ENCODE results near the gene LCE2C.
"Not testable (repeated sequence)": the region's sequence is repeated elsewhere in the genome, so short reads cannot be mapped to it uniquely, and the experiment has no call there.

The LCE2C gene, protein sequence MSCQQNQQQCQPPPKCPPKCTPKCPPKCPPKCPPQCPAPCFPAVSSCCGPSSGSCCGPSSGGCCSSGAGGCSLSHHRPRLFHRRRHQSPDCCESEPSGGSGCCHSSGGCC

GRCh38 chr1:152674983-152675382, at the start of gene LCE2C:
TSS of gene LCE2C (plus strand) at chr1:152675279. CDS start at chr1:152676016, 737 bp downstream.
- not testable (repeated sequence) for DNase-seq (ENCODE audit: low read depth in 1 of 2, low spot score in 1 of 2)

- DNase-seq (ENCODE audit: low read depth in 1 of 2, low spot score in 1 of 2), result no peak
Observed at GRCh38 chr1:152626744-152627143, 48.3 kb upstream of the LCE2C start.

- DNase-seq (ENCODE audit: low read depth in 1 of 2, low spot score in 1 of 2), result no peak
Observed at GRCh38 chr1:152630596-152630995, 44.5 kb upstream of the LCE2C start.

DNA sequence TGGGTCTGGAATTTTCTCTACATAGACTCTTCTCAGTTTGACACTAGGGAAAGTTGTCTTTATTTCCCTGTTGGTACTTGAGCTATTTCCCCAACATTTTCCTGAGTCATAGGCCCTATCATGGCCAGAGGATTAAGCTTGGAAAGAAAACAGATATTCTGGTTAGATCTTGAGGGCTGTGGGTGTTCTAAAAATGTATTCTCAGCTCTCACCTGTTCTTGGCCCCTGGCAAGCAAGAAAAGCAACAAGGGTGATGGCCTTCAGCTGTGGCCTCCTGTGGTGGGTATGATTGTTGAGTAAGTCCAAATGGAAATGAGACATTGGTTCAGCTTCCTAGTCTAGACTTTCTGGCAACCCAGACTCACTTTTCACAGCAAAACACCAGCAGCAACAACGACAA, 34.7 kb upstream of the LCE2C start:
- DNase-seq (ENCODE audit: low read depth in 1 of 2, low spot score in 1 of 2), result no peak

GRCh38 chr1:152643945-152644344, 31.1 kb upstream of the LCE2C start:
- DNase-seq (ENCODE audit: low read depth in 1 of 2, low spot score in 1 of 2), result no peak

- DNase-seq (ENCODE audit: low read depth in 1 of 2, low spot score in 1 of 2), result no peak
Observed at GRCh38 chr1:152645146-152645545, 29.9 kb upstream of the LCE2C start.

DNA sequence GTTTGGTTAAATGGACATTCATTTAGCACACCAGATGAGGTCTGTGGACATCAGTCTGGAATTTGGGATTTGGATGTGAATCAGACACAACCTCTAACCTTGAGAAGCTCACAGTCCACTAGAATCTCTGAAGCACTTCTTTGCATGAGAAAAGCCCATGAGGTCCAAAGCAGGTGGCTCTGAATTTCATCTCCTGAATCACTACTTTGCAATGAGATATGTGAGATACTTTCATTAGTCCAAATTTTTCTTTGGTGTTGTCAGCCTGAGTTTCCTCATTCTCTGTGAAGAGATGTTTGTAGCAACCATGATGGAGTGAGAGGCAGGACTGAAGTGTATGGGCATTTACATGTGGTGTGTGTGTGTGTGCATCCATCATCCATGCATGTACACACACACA, 28.4 kb upstream of the LCE2C start:
- DNase-seq (ENCODE audit: low read depth in 1 of 2, low spot score in 1 of 2), result no peak

DNA sequence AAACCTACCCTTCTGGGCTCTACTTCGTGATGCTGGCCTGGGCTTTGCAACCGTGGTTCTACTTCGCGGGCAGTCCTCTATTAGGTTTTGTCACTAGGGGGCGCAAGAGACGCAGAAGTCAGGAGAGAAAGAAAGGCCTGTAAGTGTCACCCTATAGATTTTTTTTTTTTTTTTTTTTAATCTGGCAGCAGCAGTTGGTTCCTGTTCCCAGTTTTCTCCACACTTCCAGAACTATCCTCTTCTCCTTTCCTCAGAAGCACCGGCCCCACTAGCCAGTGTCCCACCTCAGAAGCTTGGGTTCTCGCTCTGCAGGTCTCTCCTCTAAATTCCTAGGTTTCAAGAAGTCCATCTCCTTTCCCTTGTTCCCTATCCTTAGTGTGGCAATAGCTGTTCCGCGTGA, 21.0 kb upstream of the LCE2C start:
- DNase-seq (ENCODE audit: low read depth in 1 of 2, low spot score in 1 of 2), result no peak

DNA sequence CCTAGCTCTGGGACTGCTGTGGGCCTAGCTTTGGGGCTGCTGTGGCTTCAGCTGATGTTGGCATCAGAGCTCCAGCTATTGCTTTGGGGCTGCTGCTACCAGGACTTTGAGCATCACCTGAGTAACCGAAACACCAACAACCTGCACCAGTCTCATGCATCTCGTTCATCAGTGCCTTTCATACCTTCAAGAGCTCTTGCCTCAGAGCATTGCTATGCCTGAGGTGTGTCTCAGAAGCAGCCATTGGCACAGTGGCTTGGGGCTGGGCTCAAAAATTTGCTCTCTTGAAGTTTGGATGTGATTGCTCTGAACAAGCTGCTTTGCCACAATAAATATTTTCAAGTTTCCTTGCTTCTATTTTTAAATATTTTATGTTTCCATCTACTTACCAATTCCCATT, 18.6 kb upstream of the LCE2C start:
- DNase-seq (ENCODE audit: low read depth in 1 of 2, low spot score in 1 of 2), result no peak

- no peak for DNase-seq (ENCODE audit: low read depth in 1 of 2, low spot score in 1 of 2)
Observed at GRCh38 chr1:152657677-152658076, 17.4 kb upstream of the LCE2C start.

DNA sequence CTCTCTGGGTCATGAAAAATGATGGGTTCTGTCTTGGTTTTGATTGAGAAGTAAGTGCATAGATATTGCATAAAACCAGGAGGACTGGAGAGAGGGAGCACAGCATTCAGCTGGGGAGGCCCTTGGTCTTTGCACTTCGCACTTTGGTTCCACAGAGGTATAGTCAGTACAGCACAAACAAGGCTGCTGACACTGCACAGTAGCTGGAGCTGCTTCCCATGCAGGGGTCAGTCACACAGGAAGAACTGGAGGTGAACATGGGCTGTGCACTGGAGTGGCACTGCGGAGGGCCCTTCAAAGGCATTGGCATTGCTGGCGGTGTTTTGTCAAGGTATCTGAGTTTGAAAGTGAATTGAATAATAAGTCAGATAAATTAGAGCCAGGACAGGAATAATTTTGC, 16.4 kb upstream of the LCE2C start:
- DNase-seq (ENCODE audit: low read depth in 1 of 2, low spot score in 1 of 2), result no peak

DNA sequence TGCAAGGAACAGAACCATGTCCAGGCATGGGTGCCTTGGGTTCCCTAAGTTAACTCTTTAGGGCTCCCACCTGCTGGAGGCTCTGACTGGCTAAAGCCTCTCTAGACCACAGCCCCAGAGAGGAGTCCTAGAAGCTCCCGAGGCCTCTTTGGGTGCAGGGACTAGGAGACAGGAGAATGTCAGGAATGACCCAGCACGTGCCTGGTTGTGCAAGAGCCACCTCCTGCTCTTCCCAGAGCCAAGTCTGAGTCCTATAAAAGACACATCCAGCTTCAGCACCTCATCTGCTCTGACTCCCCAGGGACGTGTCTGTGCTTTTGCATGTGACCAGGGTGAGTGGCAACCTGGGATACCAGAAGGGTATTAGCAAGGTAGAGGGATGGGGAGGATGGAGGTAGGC, 12.0 kb upstream of the LCE2C start, which contains the start of gene LCE2D:
Gene LCE2D (plus strand): TSS at position 283 of the 400 bp plus-strand sequence. CDS start 726 bp downstream, outside the sequence.
- no peak for DNase-seq (ENCODE audit: low read depth in 1 of 2, low spot score in 1 of 2)

DNA sequence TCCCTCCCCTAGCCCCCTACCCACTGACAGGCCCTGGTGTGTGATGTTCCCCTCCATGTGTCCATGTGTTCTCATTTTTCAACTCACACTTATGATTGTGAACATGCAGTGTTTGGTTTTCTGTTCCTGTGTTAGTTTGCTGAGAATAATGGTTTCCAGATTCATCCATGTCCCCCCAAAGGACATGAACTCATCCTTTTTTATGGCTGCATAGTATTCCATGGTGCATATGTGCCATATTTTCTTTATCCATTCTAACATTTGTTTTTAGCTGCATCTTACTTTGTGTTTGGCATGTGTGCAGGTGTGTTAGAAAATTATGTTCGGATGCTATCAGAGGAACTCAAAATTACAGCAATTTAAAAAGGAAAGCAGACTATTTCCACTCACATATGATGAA, 8.9 kb upstream of the LCE2C start:
- not testable (repeated sequence) for DNase-seq (ENCODE audit: low read depth in 1 of 2, low spot score in 1 of 2)

GRCh38 chr1:152667648-152668047, 7.4 kb upstream of the LCE2C start:
- DNase-seq (ENCODE audit: low read depth in 1 of 2, low spot score in 1 of 2), result no peak

DNA sequence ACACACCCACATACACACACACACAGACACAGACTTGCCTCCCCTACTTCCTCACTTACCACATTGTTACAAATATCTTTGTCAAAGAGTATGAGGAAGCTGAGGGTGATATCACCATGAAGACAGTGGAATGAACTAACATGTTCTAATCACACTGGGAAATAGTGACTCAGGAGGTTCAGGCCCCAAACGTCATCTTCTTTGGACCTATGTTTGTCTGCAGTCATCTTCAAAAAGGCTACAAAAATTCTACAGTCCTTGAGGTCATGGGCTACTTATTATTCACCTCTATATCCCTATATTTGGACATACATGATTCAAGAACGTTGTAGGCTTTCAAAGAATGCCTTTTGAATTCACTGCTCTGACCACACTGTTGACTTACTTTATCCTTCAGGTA, 2.1 kb upstream of the LCE2C start:
- no peak for DNase-seq (ENCODE audit: low read depth in 1 of 2, low spot score in 1 of 2)

- no peak for DNase-seq (ENCODE audit: low read depth in 1 of 2, low spot score in 1 of 2)
Observed at GRCh38 chr1:152679459-152679858, 4.4 kb downstream of the LCE2C start.

- DNase-seq (ENCODE audit: low read depth in 1 of 2, low spot score in 1 of 2), result no peak
Observed at GRCh38 chr1:152681616-152682015, 6.5 kb downstream of the LCE2C start.

DNA sequence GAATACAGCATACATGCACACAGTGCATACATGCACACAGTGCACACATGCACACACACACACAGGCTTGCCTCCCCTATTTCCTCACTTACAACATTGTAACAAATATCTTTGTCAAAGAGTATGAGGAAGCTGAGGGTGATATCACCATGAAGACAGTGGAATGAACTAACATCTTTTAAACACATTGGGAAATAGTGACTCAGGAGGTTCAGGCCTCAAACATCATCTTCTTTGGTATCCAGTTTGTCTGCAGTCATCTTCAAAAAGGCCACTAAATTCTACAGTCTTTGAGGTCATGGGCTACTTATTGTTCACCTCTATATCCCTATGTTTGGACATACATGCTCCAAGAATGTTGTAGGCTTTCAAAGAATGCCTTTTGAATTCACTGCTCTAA, 8.8 kb downstream of the LCE2C start:
- DNase-seq (ENCODE audit: low read depth in 1 of 2, low spot score in 1 of 2), result no peak

DNA sequence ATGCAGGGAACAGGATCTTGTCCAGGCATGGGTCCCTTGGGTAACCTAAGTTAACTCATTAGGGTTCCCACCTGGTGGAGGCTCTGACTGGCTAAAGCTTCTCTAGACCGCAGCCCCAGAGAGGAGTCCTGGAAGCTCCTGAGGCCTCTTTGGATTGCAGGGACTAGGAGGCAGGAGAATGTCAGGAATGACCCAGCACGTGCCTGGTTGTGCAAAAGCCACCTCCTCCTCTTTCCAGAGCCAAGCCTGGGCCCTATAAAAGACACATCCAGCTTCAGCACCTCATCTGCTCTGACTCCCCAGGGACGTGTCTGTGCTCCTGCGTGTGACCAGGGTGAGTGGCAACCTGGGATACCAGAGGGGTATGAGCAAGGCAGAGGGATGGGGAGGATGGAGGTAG, 10.7 kb downstream of the LCE2C start, which contains the start of gene LCE2B:
Gene LCE2B (plus strand): TSS at position 301 of the 400 bp plus-strand sequence. CDS start 721 bp downstream, outside the sequence.
- DNase-seq (ENCODE audit: low read depth in 1 of 2, low spot score in 1 of 2), result not testable (repeated sequence)

DNA sequence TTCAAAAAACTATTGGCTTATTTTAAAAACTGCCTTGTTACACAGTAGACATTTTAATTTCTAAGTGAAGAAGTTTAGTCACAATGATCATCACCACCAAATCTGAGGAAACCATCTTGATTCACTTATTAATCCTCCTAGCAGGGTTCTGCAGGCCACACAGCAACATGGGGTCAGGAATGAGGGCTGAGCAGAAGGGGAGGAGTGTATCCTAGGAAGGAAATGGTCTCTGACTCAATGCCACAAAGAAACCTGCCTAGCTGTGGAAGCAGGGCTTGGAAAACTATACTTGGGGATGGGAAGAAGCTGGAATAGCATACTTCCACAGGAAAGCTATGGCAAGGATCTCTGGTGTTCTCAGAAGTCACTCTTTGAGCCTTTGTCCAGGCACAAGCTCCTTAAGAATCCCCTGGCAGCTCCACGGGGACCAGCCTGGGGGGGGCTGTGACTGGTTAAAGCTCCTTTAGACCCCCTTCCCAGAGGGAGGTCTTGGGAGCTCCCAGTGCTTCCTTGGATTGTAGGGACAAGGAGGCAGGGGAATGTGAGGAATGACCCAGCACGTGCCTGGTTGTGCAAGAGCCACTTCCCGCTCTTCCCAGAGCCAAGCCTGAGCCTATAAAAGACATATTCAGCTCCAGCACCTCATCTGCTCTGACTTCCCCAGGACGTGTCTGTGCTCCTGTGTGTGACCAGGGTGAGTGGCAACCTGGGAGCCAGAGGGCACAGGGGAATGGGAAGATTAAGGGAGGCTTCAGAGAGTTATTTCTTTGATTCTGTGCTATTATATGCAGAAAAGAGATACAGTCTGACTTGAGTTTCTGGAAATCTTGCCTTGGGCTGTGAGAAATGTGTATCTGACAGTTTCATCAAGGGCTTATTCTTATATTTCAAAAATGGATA, 22.9 kb downstream of the LCE2C start, which contains the start of gene LCE2A:
Gene LCE2A (plus strand): TSS at position 645 of the 900 bp plus-strand sequence. CDS start 557 bp downstream, outside the sequence.
- no peak for DNase-seq (ENCODE audit: low read depth in 1 of 2, low spot score in 1 of 2)

DNA sequence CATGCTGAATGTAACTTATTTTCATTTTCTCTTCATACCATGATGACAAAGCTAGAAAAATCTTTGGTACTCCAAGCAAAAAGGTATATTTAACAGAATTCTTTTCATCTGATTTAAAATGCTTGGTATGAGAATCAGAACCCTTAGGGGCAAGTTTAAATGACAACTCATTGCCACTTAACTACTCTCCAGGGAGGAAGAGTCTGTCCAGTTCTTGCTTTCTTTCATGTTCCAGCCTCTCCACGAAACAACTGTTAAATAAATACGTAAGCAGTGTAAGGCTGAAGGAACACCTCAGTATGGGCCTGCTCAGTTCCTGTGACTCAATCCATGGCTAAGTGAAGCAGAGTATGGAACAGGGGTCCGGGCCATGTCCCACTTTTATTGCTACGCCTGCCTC, 24.7 kb downstream of the LCE2C start:
- no peak for DNase-seq (ENCODE audit: low read depth in 1 of 2, low spot score in 1 of 2)

DNA sequence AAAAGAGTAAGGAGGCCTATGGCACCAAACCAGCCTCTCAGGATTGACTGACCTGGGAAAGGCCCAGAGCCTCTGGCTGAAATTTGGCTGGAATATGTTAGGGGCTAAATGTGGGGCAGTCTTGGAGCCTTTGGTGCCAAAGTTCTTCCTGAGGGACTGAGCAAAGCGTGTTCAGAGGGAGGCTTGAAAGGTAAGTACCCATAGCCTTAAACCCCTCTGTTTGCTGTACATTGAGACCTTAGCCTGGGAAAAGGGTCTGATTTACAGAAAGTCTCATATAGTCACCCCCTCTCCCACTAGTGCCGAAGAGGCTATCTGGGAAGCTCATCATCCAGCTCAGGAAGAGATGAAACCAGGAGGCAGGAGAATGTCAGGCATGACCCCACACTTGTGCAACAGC, 32.8 kb downstream of the LCE2C start, which contains the start of gene LCE4A:
Gene LCE4A (plus strand): TSS at position 301 of the 400 bp plus-strand sequence. CDS start 916 bp downstream, outside the sequence.
- no peak for DNase-seq (ENCODE audit: low read depth in 1 of 2, low spot score in 1 of 2)

All from activated T-helper 1 cell treated with anti-CD3 and anti-CD28 coated beads, Interleukin-2, amount 50 U/mL, for 16 hours (primary cell).